ENCODE data around the gene TBC1D3L.
"Not testable (repeated sequence)": the region's sequence is repeated elsewhere in the genome, so short reads cannot be mapped to it uniquely, and the experiment has no call there.

Gene TBC1D3L

DNA sequence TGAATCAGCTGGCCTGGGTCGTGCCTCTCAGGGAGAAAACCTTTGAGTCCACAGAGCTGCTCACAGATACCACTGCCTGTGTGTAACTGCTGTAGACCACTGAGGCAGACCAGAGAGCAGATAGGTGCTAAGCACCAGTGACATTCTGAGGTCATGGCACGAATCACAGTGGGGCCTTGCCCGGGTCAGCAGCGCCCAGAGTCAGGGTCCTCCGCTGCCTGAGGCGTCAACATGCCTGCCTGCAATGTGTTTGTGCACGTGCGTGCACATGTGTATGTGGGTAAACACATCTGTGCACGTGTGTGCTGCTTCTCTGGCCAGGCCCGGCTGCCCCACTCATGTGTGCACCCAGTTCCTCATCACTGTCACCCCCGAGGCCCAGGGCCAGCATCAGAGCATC lies at the start of gene TBC1D3L:
Gene TBC1D3L, minus strand, starts transcription at position 101 of the 400 bp plus-strand sequence. CDS start 1,540 bp downstream, outside the sequence.
- not testable (repeated sequence) for DNase-seq

- not testable (repeated sequence) for DNase-seq
Observed at GRCh38 chr17:38003676-38004075, 14.8 kb upstream of the TBC1D3L start, which contains the start of gene TBC1D3D. TSS of gene TBC1D3D (plus strand) at chr17:38003976. CDS start at chr17:38005561, 1,585 bp downstream.

All from hippocampal formation (tissue), 2 donors.